Thymus (tissue), 11 donors: ENCODE data around the gene MCF2L2. TPM values are rescaled to one million over a fixed set of nuclear protein-coding genes. Genes with fewer than 3 reads are reported as not detected.

Source experiments
- DNase-seq, 9 donors: peaks; one replicate each; pipeline ENCODE4 v3.0.0-alpha.2; 2013; ENCODE audit warnings: low spot score in 9 of 9, low read depth in 6 of 9, missing footprints in 1 of 9
- H3K27ac ChIP-seq, 2 donors: one replicate each; pipeline ENCODE4 v1.5.1; 2013; ENCODE audit warnings: control low read depth in 1 of 2, low read depth in 1 of 2, low read length in 1 of 2, mild to moderate bottlenecking in 1 of 2, moderate library complexity in 1 of 2
- H3K27me3 ChIP-seq, 2 donors: one replicate each; pipeline ENCODE4 v1.5.1; 2013; ENCODE audit warnings: low read length in 1 of 2; ENCODE audit not compliant: control insufficient read depth in 2 of 2, insufficient read depth in 1 of 2
- H3K36me3 ChIP-seq, 2 donors: one replicate each; pipeline ENCODE4 v1.5.1; 2013; ENCODE audit warnings: low read length in 1 of 2, mild to moderate bottlenecking in 1 of 2, moderate library complexity in 1 of 2; ENCODE audit not compliant: control insufficient read depth in 2 of 2, insufficient read depth in 2 of 2
- H3K4me1 ChIP-seq, 2 donors: one replicate each; pipeline ENCODE4 v1.5.1; 2013; ENCODE audit warnings: low read length in 2 of 2; ENCODE audit not compliant: control insufficient read depth in 2 of 2, insufficient read depth in 2 of 2
- H3K4me3 ChIP-seq, 2 donors: one replicate each; pipeline ENCODE4 v1.5.1; 2013; ENCODE audit warnings: low read length in 2 of 2, control low read depth in 1 of 2, mild to moderate bottlenecking in 1 of 2
- H3K9me3 ChIP-seq, 2 donors: one replicate each; pipeline ENCODE4 v1.5.1; 2013; ENCODE audit warnings: low read length in 1 of 2, mild to moderate bottlenecking in 1 of 2; ENCODE audit not compliant: control insufficient read depth in 2 of 2, insufficient read depth in 1 of 2
- WGBS: extraction: QIAGEN DNeasy Blood & Tissue Kit; methylation state at CpG from one replicate; pipeline ENCODE4 v1.1.7; 2013; 5-methylcytosine and 5-hydroxymethylcytosine counted together
- polyA plus RNA-seq: library from polyadenylated mRNA; stranded (reverse); fragments of 200-250 nt; gene quantifications from one replicate; pipeline ENCODE4 v1.2.3, GENCODE V29; 2013
- total RNA-seq: library from RNA; stranded (reverse); fragments of 120-200 nt; gene quantifications from one replicate; pipeline ENCODE4 v1.2.4, GENCODE V29; 2013
- donor health status: healthy.

Gene MCF2L2
- total and polyA plus RNA-seq, 2 donors: 1.0 to 1.1 TPM

GRCh38 chr3:183272142-183272541 lies 156.3 kb downstream of the MCF2L2 start:
- Histone ChIP-seq H3K27ac (no peak overlapping the region), H3K9me3 (no peaks in the 10 kb centered on the region), H3K4me3 (no peak overlapping the region), H3K4me1 (peaks cover 0 to 2% of the 10 kb centered on the region in 2 donors), H3K36me3 (no peaks in the 10 kb centered on the region), H3K27me3 (no peaks in the 10 kb centered on the region)
- no peak for DNase-seq
- 99% methylated on average over 3 of the region's 3 CpGs for WGBS

GRCh38 chr3:183270344-183270743 lies 158.1 kb downstream of the MCF2L2 start:
- DNase-seq: no peak
- Histone ChIP-seq H3K27ac (no peak overlapping the region), H3K9me3 (no peaks in the 10 kb centered on the region), H3K4me3 (no peak overlapping the region), H3K4me1 (peaks cover 1 to 2% of the 10 kb centered on the region in 2 donors), H3K27me3 (no peaks in the 10 kb centered on the region), H3K36me3 (no peaks in the 10 kb centered on the region)
- WGBS: 98% methylated on average over 7 of the region's 7 CpGs

- no peak for DNase-seq
- H3K36me3 ChIP-seq: no peaks in the 10 kb centered on the region
Observed at GRCh38 chr3:183269345-183269744, 159.1 kb downstream of the MCF2L2 start.

GRCh38 chr3:183268366-183268765 lies 160.1 kb downstream of the MCF2L2 start:
- no peak for DNase-seq
- WGBS: 90% methylated on average over 5 of the region's 5 CpGs
- no peaks in the 10 kb centered on the region for H3K27me3 ChIP-seq
- H3K4me3 ChIP-seq: no peak overlapping the region
- no peak overlapping the region for H3K27ac ChIP-seq
- peaks cover 0 to 3% of the 10 kb centered on the region in 2 donors for H3K4me1 ChIP-seq
- H3K36me3 ChIP-seq: no peaks in the 10 kb centered on the region
- H3K9me3 ChIP-seq: no peaks in the 10 kb centered on the region

More at GRCh38 chr3:183269345-183269744, 159.1 kb downstream of the MCF2L2 start:
- H3K27ac ChIP-seq: no peak overlapping the region
- H3K27me3 ChIP-seq: no peaks in the 10 kb centered on the region
- H3K4me3 ChIP-seq: no peak overlapping the region
- H3K9me3 ChIP-seq: no peaks in the 10 kb centered on the region
- peaks cover 0 to 3% of the 10 kb centered on the region in 2 donors for H3K4me1 ChIP-seq
- WGBS: 97% methylated on average over 13 of the region's 13 CpGs

- H3K4me1 ChIP-seq: peaks cover 0 to 3% of the 10 kb centered on the region in 2 donors
- no peaks in the 10 kb centered on the region for H3K27me3 ChIP-seq
- no peak for DNase-seq
- H3K4me3 ChIP-seq: no peak overlapping the region
- WGBS: over 99% methylated on average over 5 of the region's 5 CpGs
- H3K9me3 ChIP-seq: no peaks in the 10 kb centered on the region
- no peak overlapping the region for H3K27ac ChIP-seq
- no peaks in the 10 kb centered on the region for H3K36me3 ChIP-seq
Observed at GRCh38 chr3:183267140-183267539, 161.3 kb downstream of the MCF2L2 start.

- Histone ChIP-seq H3K36me3 (no peaks in the 10 kb centered on the region), H3K4me3 (no peak overlapping the region), H3K27ac (no peak overlapping the region), H3K9me3 (no peaks in the 10 kb centered on the region), H3K4me1 (peaks cover 0 to 3% of the 10 kb centered on the region in 2 donors), H3K27me3 (no peaks in the 10 kb centered on the region)
- 97% methylated on average over 3 of the region's 3 CpGs for WGBS
- DNase-seq: no peak
Observed at GRCh38 chr3:183266454-183266853, 162.0 kb downstream of the MCF2L2 start.

GRCh38 chr3:183265834-183266417 lies 162.5 kb downstream of the MCF2L2 start:
- Histone ChIP-seq H3K27me3 (no peaks in the 10 kb centered on the region), H3K9me3 (no peaks in the 10 kb centered on the region), H3K4me1 (peaks cover 0 to 3% of the 10 kb centered on the region in 2 donors), H3K4me3 (no peak overlapping the region), H3K27ac (no peak overlapping the region), H3K36me3 (no peaks in the 10 kb centered on the region)
- DNase-seq: no peak
- WGBS: 93% methylated on average over 5 of the region's 5 CpGs

GRCh38 chr3:183265157-183265642 lies 163.2 kb downstream of the MCF2L2 start:
- Histone ChIP-seq H3K27me3 (no peaks in the 10 kb centered on the region), H3K9me3 (no peaks in the 10 kb centered on the region), H3K4me1 (peaks cover 0 to 3% of the 10 kb centered on the region in 2 donors), H3K27ac (peak overlapping the region in 1 of 2 donors; percentile 44), H3K4me3 (no peak overlapping the region), H3K36me3 (no peaks in the 10 kb centered on the region)
- 68% methylated on average over 15 of the region's 15 CpGs for WGBS
- DNase-seq: peak in 1 of 9 donors; percentile 28

GRCh38 chr3:183264268-183264667 lies 164.2 kb downstream of the MCF2L2 start:
- H3K4me1 ChIP-seq: peaks cover 0 to 3% of the 10 kb centered on the region in 2 donors
- H3K27me3 ChIP-seq: no peaks in the 10 kb centered on the region
- 90% methylated on average over 5 of the region's 5 CpGs for WGBS
- no peaks in the 10 kb centered on the region for H3K9me3 ChIP-seq
- no peak overlapping the region for H3K27ac ChIP-seq
- DNase-seq: no peak
- no peak overlapping the region for H3K4me3 ChIP-seq
- H3K36me3 ChIP-seq: no peaks in the 10 kb centered on the region
